Esophagus muscularis mucosa (tissue), 4 donors: ENCODE data around the gene ROBO1.

Experiments
- EP300 ChIP-seq: sonication (generic); formaldehyde crosslinking; IDR thresholded peaks from one replicate; pipeline ENCODE4 v1.6.1; 2017; ENCODE audit warnings: antibody characterized with exemption
- POLR2AphosphoS5 ChIP-seq, 2 donors: sonication (generic); formaldehyde crosslinking; IDR thresholded peaks; one replicate each; pipeline ENCODE4 v1.6.1; 2017; ENCODE audit warnings: antibody characterized with exemption in 2 of 2
- TF ChIP-seq, protein P1 (sequence below), 3 experiments: fragments of 200-600 bp in 2 of 3; fragments of 450-650 bp in 1 of 3; sonication (generic) in 2 of 3; IDR thresholded peaks; one replicate each; pipeline ENCODE4 v1.5.1; 2017 to 2019; ENCODE audit warnings: antibody characterized with exemption in 3 of 3, mild to moderate bottlenecking in 2 of 3, moderate library complexity in 1 of 3

DNA sequence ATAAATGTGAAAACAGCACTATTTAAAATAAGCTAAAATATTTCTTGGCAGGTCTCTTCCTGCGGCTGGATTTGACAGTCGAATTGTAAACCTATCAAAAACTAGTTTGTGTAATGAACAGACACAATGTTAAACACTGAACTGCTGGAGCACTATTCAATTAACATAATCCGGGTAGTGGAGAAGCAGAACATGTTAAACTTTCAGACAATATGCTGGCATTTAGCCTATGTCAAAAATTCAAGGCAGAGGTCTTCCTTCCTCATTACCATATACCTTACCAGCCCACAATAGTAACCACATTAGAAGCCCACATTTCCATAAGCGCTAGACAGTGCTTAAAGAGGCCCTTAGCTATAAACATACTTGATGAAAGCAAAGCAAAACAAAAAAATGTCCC is 1042.9 kb downstream of the ROBO1 start:
- TF ChIP-seq, protein P1, sequence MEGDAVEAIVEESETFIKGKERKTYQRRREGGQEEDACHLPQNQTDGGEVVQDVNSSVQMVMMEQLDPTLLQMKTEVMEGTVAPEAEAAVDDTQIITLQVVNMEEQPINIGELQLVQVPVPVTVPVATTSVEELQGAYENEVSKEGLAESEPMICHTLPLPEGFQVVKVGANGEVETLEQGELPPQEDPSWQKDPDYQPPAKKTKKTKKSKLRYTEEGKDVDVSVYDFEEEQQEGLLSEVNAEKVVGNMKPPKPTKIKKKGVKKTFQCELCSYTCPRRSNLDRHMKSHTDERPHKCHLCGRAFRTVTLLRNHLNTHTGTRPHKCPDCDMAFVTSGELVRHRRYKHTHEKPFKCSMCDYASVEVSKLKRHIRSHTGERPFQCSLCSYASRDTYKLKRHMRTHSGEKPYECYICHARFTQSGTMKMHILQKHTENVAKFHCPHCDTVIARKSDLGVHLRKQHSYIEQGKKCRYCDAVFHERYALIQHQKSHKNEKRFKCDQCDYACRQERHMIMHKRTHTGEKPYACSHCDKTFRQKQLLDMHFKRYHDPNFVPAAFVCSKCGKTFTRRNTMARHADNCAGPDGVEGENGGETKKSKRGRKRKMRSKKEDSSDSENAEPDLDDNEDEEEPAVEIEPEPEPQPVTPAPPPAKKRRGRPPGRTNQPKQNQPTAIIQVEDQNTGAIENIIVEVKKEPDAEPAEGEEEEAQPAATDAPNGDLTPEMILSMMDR (IDR thresholded peaks at IDR 0.05) = no peak
- TF ChIP-seq POLR2AphosphoS5 (IDR thresholded peaks at IDR 0.05) (no peak), EP300 (no peak)
